Activated gamma-delta T cell treated with anti-CD3 and anti-CD28 coated beads, Interleukin-2, amount 50 U/mL, for 16 hours (primary cell): ENCODE data around the gene KIAA1671.
"Not testable (repeated sequence)": the region's sequence is repeated elsewhere in the genome, so short reads cannot be mapped to it uniquely, and the experiment has no call there.

ENCODE experiments used
- DNase-seq: peaks from one replicate; pipeline ENCODE4 v3.0.0-alpha.2; 2020; ENCODE audit warnings: low read depth

The KIAA1671 gene

GRCh38 chr22:25235547-25236290 is 283.2 kb downstream of the KIAA1671 start:
- peak; percentile 29 for DNase-seq

- DNase-seq, result no peak
Observed at GRCh38 chr22:25236417-25236816, 283.9 kb downstream of the KIAA1671 start.

GRCh38 chr22:25237503-25237902 is 285.0 kb downstream of the KIAA1671 start:
- DNase-seq, result no peak

- not testable (repeated sequence) for DNase-seq
Observed at GRCh38 chr22:25238058-25238457, 285.5 kb downstream of the KIAA1671 start.
